Measurements from ENCODE around the gene TOB1. TPM values are rescaled to one million over a fixed set of nuclear protein-coding genes. Genes with fewer than 3 reads are reported as not detected.

Gene TOB1
- total RNA-seq, 3 donors from 2014 or later (not counting 1 experiment from before 2014, with no cell fraction given), result 51.1 to 123 (median 110) TPM

GRCh38 chr17:50833510-50834428 lies 32.4 kb downstream of the TOB1 start:
- Histone ChIP-seq H3K9me3 (ENCODE audit: control insufficient read depth, insufficient read depth, low read length) (no peaks in the 10 kb centered on the region), H3K27ac (ENCODE audit: low read length) (no peak overlapping the region), H3K27me3 (ENCODE audit: control insufficient read depth, insufficient read depth, low read length) (no peaks in the 10 kb centered on the region), H3K36me3 (ENCODE audit: control insufficient read depth, insufficient read depth, low read length) (no peaks in the 10 kb centered on the region), H3K4me1 (ENCODE audit: control insufficient read depth, insufficient read depth, low read length) (no peaks in the 10 kb centered on the region), H3K4me3 (ENCODE audit: low read length) (no peak overlapping the region)
- WGBS (ENCODE audit: insufficient coverage), result 92% methylated on average over 38 of the region's 38 CpGs
- intact Hi-C loops (cut with micrococcal nuclease), result no loop called here
- ATAC-seq (no peak), DNase-seq (no peak)
- Mint-ChIP-seq H3K27ac (no peak overlapping the region), H3K36me3 (no peaks in the 10 kb centered on the region), H3K4me3 (no peak overlapping the region), H3K27me3 (ENCODE audit: low read depth in 2 of 2) (peaks cover 14 to 15% of the 10 kb centered on the region in 2 donors), H3K4me1 (no peaks in the 10 kb centered on the region), H3K9me3 (no peaks in the 10 kb centered on the region)
- no peak for TF ChIP-seq CTCF (IDR thresholded peaks at IDR 0.05)

- TF ChIP-seq CTCF (IDR thresholded peaks at IDR 0.05), result no peak
- H3K27me3 Mint-ChIP-seq (ENCODE audit: low read depth in 2 of 2), result peaks cover 14 to 15% of the 10 kb centered on the region in 2 donors
- Histone ChIP-seq H3K9me3 (ENCODE audit: control insufficient read depth, insufficient read depth, low read length) (no peaks in the 10 kb centered on the region), H3K4me3 (ENCODE audit: low read length) (no peak overlapping the region), H3K27me3 (ENCODE audit: control insufficient read depth, insufficient read depth, low read length) (no peaks in the 10 kb centered on the region), H3K27ac (ENCODE audit: low read length) (no peak overlapping the region), H3K4me1 (ENCODE audit: control insufficient read depth, insufficient read depth, low read length) (no peaks in the 10 kb centered on the region), H3K36me3 (ENCODE audit: control insufficient read depth, insufficient read depth, low read length) (no peaks in the 10 kb centered on the region)
- H3K36me3 Mint-ChIP-seq, result no peaks in the 10 kb centered on the region
- 89% methylated on average over 13 of the region's 13 CpGs for WGBS (ENCODE audit: insufficient coverage)
- intact Hi-C loops (cut with micrococcal nuclease), result no loop called here
- H3K9me3 Mint-ChIP-seq, result no peaks in the 10 kb centered on the region
- H3K27ac Mint-ChIP-seq, result no peak overlapping the region
- ATAC-seq (no peak), DNase-seq (no peak)
- no peak overlapping the region for H3K4me3 Mint-ChIP-seq
- H3K4me1 Mint-ChIP-seq, result no peaks in the 10 kb centered on the region
Observed at GRCh38 chr17:50832864-50833381, 33.2 kb downstream of the TOB1 start.

- Histone ChIP-seq H3K4me1 (ENCODE audit: control insufficient read depth, insufficient read depth, low read length) (no peaks in the 10 kb centered on the region), H3K36me3 (ENCODE audit: control insufficient read depth, insufficient read depth, low read length) (no peaks in the 10 kb centered on the region), H3K9me3 (ENCODE audit: control insufficient read depth, insufficient read depth, low read length) (no peaks in the 10 kb centered on the region), H3K4me3 (ENCODE audit: low read length) (no peak overlapping the region), H3K27me3 (ENCODE audit: control insufficient read depth, insufficient read depth, low read length) (no peaks in the 10 kb centered on the region), H3K27ac (ENCODE audit: low read length) (no peak overlapping the region)
- Mint-ChIP-seq H3K27ac (no peak overlapping the region), H3K9me3 (no peaks in the 10 kb centered on the region), H3K36me3 (no peaks in the 10 kb centered on the region), H3K4me3 (no peak overlapping the region), H3K27me3 (ENCODE audit: low read depth in 2 of 2) (peaks cover 14 to 15% of the 10 kb centered on the region in 2 donors), H3K4me1 (no peaks in the 10 kb centered on the region)
- no peak for DNase-seq
- no peak for TF ChIP-seq CTCF (IDR thresholded peaks at IDR 0.05)
- ATAC-seq, result no peak
- intact Hi-C loops (cut with micrococcal nuclease), result no loop called here
- 83% methylated on average over 12 of the region's 12 CpGs for WGBS (ENCODE audit: insufficient coverage)
Observed at GRCh38 chr17:50832267-50832863, 33.8 kb downstream of the TOB1 start.
